Neural crest cell (in vitro differentiated cells): ENCODE measurements around the gene COX7B2. TPM values are rescaled to one million over a fixed set of nuclear protein-coding genes. Genes with fewer than 3 reads are reported as not detected.

Experiments used
- DNase-seq: peaks from one replicate; pipeline ENCODE4 v3.0.0; 2021; ENCODE audit warnings: low read depth, mixed read lengths, low spot score
- H3K27ac Mint-ChIP-seq: one replicate; pipeline ENCODE4 v1.8.0; 2021; ENCODE audit warnings: mild to moderate bottlenecking, mixed read lengths; ENCODE audit not compliant: unreplicated experiment
- H3K27me3 Mint-ChIP-seq: 2 replicates; pipeline ENCODE4 v1.8.0; 2021; ENCODE audit warnings: low read depth, mild to moderate bottlenecking, mixed read lengths
- H3K36me3 Mint-ChIP-seq: 2 replicates; pipeline ENCODE4 v1.8.0; 2021; ENCODE audit warnings: low read depth, mild to moderate bottlenecking, mixed read lengths
- H3K4me1 Mint-ChIP-seq: 2 replicates; pipeline ENCODE4 v1.8.0; 2021; ENCODE audit warnings: mixed read lengths
- H3K4me3 Mint-ChIP-seq: one replicate; pipeline ENCODE4 v1.8.0; 2021; ENCODE audit warnings: mild to moderate bottlenecking, mixed read lengths
- H3K9me3 Mint-ChIP-seq: 2 replicates; pipeline ENCODE4 v1.8.0; 2021; ENCODE audit warnings: mixed read lengths
- total RNA-seq: library from RNA; stranded (reverse); gene quantifications from 2 replicates; pipeline ENCODE4 v1.2.1, GENCODE V29; 2021
- TF ChIP-seq, protein P1 (sequence below): fragments of 200-600 bp; sonication (generic); conservative IDR thresholded peaks from 2 replicates; pipeline ENCODE4 v1.5.0; 2021; ENCODE audit warnings: antibody characterized with exemption, mild to moderate bottlenecking

COX7B2 gene
- total RNA-seq, 1 donor from 2014 or later = not detected

- H3K4me1 Mint-ChIP-seq = peaks cover 4% of the 10 kb centered on the region
- no peak overlapping the region for H3K27ac Mint-ChIP-seq
- TF ChIP-seq, protein P1, sequence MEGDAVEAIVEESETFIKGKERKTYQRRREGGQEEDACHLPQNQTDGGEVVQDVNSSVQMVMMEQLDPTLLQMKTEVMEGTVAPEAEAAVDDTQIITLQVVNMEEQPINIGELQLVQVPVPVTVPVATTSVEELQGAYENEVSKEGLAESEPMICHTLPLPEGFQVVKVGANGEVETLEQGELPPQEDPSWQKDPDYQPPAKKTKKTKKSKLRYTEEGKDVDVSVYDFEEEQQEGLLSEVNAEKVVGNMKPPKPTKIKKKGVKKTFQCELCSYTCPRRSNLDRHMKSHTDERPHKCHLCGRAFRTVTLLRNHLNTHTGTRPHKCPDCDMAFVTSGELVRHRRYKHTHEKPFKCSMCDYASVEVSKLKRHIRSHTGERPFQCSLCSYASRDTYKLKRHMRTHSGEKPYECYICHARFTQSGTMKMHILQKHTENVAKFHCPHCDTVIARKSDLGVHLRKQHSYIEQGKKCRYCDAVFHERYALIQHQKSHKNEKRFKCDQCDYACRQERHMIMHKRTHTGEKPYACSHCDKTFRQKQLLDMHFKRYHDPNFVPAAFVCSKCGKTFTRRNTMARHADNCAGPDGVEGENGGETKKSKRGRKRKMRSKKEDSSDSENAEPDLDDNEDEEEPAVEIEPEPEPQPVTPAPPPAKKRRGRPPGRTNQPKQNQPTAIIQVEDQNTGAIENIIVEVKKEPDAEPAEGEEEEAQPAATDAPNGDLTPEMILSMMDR = no peak
- no peaks in the 10 kb centered on the region for H3K27me3 Mint-ChIP-seq
- peaks cover 2% of the 10 kb centered on the region for H3K9me3 Mint-ChIP-seq
- no peak overlapping the region for H3K4me3 Mint-ChIP-seq
- no peaks in the 10 kb centered on the region for H3K36me3 Mint-ChIP-seq
- no peak for DNase-seq
Observed at GRCh38 chr4:46820154-46820553, 88.9 kb downstream of the COX7B2 start.

DNA sequence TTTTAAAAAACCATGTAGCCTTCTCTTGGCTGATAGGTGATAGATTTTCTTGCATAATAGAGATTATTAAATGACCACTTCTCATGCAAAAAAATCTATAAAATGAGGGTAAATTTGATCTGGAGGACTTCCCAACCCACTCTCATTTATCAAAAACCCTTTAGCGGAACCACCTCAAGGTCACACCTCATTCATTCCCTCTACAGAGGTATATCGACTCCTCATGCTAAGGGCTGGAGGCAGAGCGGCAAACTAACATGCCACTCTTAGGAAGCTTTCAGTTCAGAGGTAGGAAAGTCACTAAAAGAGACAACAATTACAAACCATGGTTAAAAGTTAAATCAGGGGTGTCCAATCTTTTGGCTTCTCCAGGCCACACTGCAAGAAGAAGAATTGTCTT, 90.0 kb downstream of the COX7B2 start:
- TF ChIP-seq, protein P1 = no peak
- H3K4me3 Mint-ChIP-seq = no peak overlapping the region
- DNase-seq = no peak
- no peak overlapping the region for H3K27ac Mint-ChIP-seq
- H3K9me3 Mint-ChIP-seq = no peaks in the 10 kb centered on the region
- H3K36me3 Mint-ChIP-seq = no peaks in the 10 kb centered on the region
- peaks cover 4% of the 10 kb centered on the region for H3K4me1 Mint-ChIP-seq
- no peaks in the 10 kb centered on the region for H3K27me3 Mint-ChIP-seq

- no peak for DNase-seq
- Mint-ChIP-seq H3K27ac (no peak overlapping the region), H3K36me3 (no peaks in the 10 kb centered on the region), H3K27me3 (no peaks in the 10 kb centered on the region), H3K4me1 (peaks cover 4% of the 10 kb centered on the region), H3K4me3 (no peak overlapping the region), H3K9me3 (no peaks in the 10 kb centered on the region)
- TF ChIP-seq, protein P1 = no peak
Observed at GRCh38 chr4:46818604-46819003, 90.4 kb downstream of the COX7B2 start.

DNA sequence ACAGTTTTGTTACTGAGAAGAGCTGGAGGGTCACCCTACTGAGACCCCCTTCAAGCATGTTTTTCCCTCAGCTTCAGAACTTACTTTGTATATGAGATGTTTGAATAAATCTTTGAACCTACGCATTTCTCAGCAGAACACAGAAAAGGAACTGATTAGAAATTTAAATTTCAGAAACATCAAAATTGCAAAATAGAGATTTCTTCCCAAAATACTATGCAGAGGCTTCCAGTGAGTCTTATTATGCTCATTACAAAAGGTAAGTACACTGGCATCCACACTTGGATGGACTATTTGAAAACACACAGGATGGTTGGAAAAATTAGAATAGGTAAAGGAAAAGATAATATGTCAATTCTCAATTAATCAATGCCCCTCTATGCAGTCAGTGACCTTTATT, 91.2 kb downstream of the COX7B2 start:
- H3K9me3 Mint-ChIP-seq = peaks cover 3% of the 10 kb centered on the region
- no peak overlapping the region for H3K27ac Mint-ChIP-seq
- no peak overlapping the region for H3K4me3 Mint-ChIP-seq
- TF ChIP-seq, protein P1 = no peak
- H3K36me3 Mint-ChIP-seq = no peaks in the 10 kb centered on the region
- DNase-seq = no peak
- no peaks in the 10 kb centered on the region for H3K27me3 Mint-ChIP-seq
- peaks cover 4% of the 10 kb centered on the region for H3K4me1 Mint-ChIP-seq

- Mint-ChIP-seq H3K4me1 (no peaks in the 10 kb centered on the region), H3K9me3 (peaks cover 2% of the 10 kb centered on the region), H3K4me3 (no peak overlapping the region), H3K27ac (no peak overlapping the region), H3K36me3 (no peaks in the 10 kb centered on the region), H3K27me3 (no peaks in the 10 kb centered on the region)
- TF ChIP-seq, protein P1 = no peak
- no peak for DNase-seq
Observed at GRCh38 chr4:46804781-46805413, 104.1 kb downstream of the COX7B2 start.
